Body of pancreas (tissue), 4 donors: ENCODE data around the gene HLA-DOB.

Experiments used
- CTCF ChIP-seq, 7 experiments: fragments of 450-650 bp in 4 of 7; fragments of 200-600 bp in 3 of 7; sonication (generic) in 3 of 7; IDR thresholded peaks; one replicate each; pipeline ENCODE4 v1.5.1; 2016 to 2019; ENCODE audit warnings: antibody characterized with exemption in 7 of 7
- POLR2A ChIP-seq, 3 donors: fragments of 450-650 bp; IDR thresholded peaks; one replicate each; pipeline ENCODE4 v1.6.1; 2016; ENCODE audit warnings: antibody characterized with exemption in 3 of 3, mild to moderate bottlenecking in 2 of 3

DNA sequence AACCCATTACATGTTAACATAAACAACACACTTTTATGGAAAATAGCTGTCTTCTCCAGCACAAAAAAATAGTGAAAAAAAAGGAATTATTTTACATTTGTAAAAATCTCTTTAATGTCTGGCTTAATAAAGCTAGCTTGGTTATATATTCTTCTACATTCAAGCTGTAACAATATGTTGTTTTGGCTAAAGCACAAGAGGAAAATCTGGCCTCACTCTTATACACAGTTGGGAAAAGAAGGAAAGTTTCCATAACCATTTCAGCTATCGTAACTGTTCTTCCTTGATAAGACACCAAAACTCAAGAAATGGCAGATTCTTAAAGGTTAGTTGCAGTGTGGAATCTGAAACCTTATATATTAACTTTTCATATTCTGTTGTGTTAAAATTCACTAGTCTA, 7.6 kb downstream of the HLA-DOB start:
- TF ChIP-seq CTCF (IDR thresholded peaks at IDR 0.05): no peak
- no peak for TF ChIP-seq POLR2A (IDR thresholded peaks at IDR 0.05)
